Neural cell (in vitro differentiated cells): ENCODE measurements around the gene ATF6.

Experiments
- CTCF ChIP-seq: fragments of 450-650 bp; IDR thresholded peaks from 2 replicates; pipeline ENCODE4 v1.5.1; 2014; ENCODE audit warnings: antibody characterized with exemption, mild to moderate bottlenecking, moderate library complexity; ENCODE audit not compliant: poor library complexity, severe bottlenecking
- MXI1 ChIP-seq: fragments of 450-650 bp; conservative IDR thresholded peaks from 2 replicates; pipeline ENCODE4 v1.6.1; 2014; ENCODE audit warnings: antibody characterized with exemption, mild to moderate bottlenecking; ENCODE audit not compliant: poor library complexity, severe bottlenecking
- RAD21 ChIP-seq: fragments of 450-650 bp; conservative IDR thresholded peaks from 2 replicates; pipeline ENCODE4 v1.6.1; 2014; ENCODE audit warnings: antibody characterized with exemption, mild to moderate bottlenecking, moderate library complexity
- TAF1 ChIP-seq: IDR thresholded peaks from 2 replicates; pipeline ENCODE4 v1.6.1; 2012; ENCODE audit warnings: low read depth

GRCh38 chr1:161962091-161962887 lies 196.2 kb downstream of the ATF6 start:
- no peak for TF ChIP-seq TAF1
- TF ChIP-seq CTCF = no peak
- no peak for TF ChIP-seq RAD21
- no peak for TF ChIP-seq MXI1
